Suprapubic skin (tissue), 3 donors: ENCODE data around the gene MRM2.

Experiments
- EP300 ChIP-seq: sonication (generic); formaldehyde crosslinking; IDR thresholded peaks from one replicate; pipeline ENCODE4 v1.6.1; 2017; ENCODE audit warnings: antibody characterized with exemption
- POLR2A ChIP-seq, 2 donors: fragments of 450-650 bp; IDR thresholded peaks; one replicate each; pipeline ENCODE4 v1.6.1; 2017; ENCODE audit warnings: antibody characterized with exemption in 2 of 2, mild to moderate bottlenecking in 2 of 2, moderate library complexity in 2 of 2
- TF ChIP-seq, protein P1 (sequence below), 2 donors: fragments of 200-600 bp in 1 of 2; fragments of 450-650 bp in 1 of 2; sonication (generic) in 1 of 2; IDR thresholded peaks; one replicate each; pipeline ENCODE4 v1.5.1; 2016 to 2019; ENCODE audit warnings: antibody characterized with exemption in 2 of 2, mild to moderate bottlenecking in 1 of 2, moderate library complexity in 1 of 2

DNA sequence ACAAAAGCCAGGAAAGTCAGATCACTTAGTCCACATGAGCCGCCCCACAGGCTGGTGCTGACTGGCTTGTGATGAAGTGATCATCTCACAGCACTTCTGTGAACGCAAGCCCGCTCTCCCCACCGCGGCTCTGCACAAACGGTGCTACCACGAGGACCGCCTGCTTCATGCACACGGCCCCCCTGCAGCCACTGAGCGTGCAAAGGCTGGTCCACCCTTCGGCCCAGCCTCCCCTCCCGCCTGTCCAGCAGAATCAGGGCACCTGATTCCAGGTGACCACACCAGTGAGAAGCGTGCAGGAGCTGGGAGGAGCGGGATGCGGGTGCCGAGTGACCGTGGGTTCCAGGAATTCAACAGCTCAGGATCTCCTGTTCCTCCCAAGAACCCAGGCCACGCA, 41.4 kb downstream of the MRM2 start:
- TF ChIP-seq, protein P1, sequence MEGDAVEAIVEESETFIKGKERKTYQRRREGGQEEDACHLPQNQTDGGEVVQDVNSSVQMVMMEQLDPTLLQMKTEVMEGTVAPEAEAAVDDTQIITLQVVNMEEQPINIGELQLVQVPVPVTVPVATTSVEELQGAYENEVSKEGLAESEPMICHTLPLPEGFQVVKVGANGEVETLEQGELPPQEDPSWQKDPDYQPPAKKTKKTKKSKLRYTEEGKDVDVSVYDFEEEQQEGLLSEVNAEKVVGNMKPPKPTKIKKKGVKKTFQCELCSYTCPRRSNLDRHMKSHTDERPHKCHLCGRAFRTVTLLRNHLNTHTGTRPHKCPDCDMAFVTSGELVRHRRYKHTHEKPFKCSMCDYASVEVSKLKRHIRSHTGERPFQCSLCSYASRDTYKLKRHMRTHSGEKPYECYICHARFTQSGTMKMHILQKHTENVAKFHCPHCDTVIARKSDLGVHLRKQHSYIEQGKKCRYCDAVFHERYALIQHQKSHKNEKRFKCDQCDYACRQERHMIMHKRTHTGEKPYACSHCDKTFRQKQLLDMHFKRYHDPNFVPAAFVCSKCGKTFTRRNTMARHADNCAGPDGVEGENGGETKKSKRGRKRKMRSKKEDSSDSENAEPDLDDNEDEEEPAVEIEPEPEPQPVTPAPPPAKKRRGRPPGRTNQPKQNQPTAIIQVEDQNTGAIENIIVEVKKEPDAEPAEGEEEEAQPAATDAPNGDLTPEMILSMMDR (IDR thresholded peaks at IDR 0.05): no peak
- TF ChIP-seq POLR2A (IDR thresholded peaks at IDR 0.05): no peak
- TF ChIP-seq EP300: no peak
